Measurements from ENCODE around the gene MUTYH.

The MUTYH gene

DNA sequence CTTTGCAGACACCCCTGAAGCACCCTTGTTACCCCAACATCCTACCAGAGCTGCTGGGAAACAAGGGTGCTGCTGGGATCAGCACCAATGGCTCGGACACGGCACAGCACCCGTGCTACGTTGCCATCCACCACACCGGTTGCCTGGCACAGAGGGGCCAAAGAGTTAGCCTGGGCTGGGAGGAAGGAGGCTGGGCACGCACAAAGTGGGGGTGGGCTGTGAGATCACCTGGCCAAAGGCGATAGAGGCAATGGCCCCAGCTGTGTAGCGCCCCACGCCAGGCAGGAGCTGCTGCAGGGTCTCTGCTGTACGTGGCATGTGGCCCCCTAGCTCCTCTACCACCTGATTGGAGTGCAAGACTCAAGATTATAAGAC, 7.9 kb downstream of the MUTYH start:
- no peak overlapping the region for H3K4me3 ChIP-seq (ENCODE audit: low read length)
- WGBS = 96% methylated on average over 10 of the region's 10 CpGs
- H3K9me3 ChIP-seq (ENCODE audit: insufficient read depth, low read depth, low read length) = no peaks in the 10 kb centered on the region
- peaks cover 48% of the 10 kb centered on the region for H3K36me3 ChIP-seq (ENCODE audit: insufficient read depth, low read length)
- no peaks in the 10 kb centered on the region for H3K27me3 ChIP-seq (ENCODE audit: insufficient read depth, low read length)
- no peak overlapping the region for H3K9ac ChIP-seq (ENCODE audit: low read depth, low read length)
- H3K4me1 ChIP-seq (ENCODE audit: insufficient read depth, low read length) = peaks cover 27% of the 10 kb centered on the region
- H3K27ac ChIP-seq (ENCODE audit: low read depth, low read length) = no peak overlapping the region

DNA sequence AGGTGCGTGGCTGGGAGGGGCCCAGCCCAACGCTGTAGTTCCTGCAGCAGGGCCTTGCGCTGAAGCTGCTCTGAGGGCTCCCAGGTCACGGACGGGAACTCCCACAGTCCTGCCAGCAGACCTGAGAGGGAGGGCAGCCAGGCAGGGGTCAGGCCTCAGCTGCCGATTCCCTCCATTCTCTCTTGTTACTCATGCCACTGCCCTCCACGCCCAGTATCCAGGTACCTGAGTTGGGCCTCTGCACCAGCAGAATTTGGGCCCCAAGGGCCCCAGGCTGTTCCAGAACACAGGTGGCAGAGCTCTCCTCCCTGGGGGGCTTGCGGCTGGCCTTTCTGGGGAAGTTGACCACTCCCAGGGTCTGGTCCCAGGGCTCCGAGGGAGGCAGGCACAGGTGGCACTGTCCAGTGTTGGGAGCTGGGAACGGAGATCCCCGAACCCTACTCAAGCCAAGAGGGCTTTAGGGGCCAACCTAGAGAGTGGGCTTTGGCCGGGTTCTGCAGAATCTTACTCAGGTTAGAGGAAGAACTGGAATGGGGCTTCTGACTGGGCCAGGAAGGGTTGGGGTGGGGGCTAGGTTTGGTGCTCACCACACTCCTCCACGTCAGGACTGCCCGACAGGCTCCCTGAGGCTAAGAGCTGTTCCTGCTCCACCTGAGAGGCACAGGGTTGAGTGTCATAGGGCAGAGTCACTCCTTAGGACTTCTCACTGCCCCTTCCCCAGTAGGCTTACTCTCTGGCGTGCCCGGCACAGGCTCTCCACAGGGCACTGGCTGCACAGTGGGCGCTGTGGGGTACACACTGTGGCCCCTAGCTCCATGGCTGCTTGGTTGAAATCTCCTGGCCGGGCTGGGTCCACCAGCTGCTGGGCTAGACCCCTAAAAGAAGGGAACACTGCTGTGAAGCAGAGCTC, 8.5 kb downstream of the MUTYH start:
- Histone ChIP-seq H3K9me3 (ENCODE audit: insufficient read depth, low read depth, low read length) (no peaks in the 10 kb centered on the region), H3K9ac (ENCODE audit: low read depth, low read length) (no peak overlapping the region), H3K27ac (ENCODE audit: low read depth, low read length) (no peak overlapping the region), H3K27me3 (ENCODE audit: insufficient read depth, low read length) (no peaks in the 10 kb centered on the region), H3K36me3 (ENCODE audit: insufficient read depth, low read length) (peaks cover 48% of the 10 kb centered on the region), H3K4me3 (ENCODE audit: low read length) (no peak overlapping the region), H3K4me1 (ENCODE audit: insufficient read depth, low read length) (peaks cover 27% of the 10 kb centered on the region)
- 97% methylated on average over 18 of the region's 18 CpGs for WGBS

DNA sequence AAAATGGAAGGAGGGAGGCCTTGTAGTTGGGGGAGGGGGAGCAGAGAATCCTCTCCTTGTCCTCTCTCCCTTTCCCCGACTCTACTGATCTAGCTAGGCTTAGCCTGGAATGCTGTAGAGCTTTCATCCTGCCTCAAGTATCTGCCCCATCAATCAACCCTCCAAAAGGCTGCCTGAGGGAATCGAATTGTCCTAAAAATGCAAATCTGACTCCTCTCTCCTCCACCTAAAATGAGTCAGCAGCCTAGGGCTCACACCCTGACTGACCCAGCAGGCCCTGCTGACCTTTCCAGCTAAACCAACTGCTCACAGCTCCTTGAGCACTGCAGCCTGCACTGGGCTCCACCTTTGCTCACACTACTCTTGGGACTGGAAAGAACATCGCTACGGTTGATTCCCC, 10.8 kb downstream of the MUTYH start:
- Histone ChIP-seq H3K36me3 (ENCODE audit: insufficient read depth, low read length) (peaks cover 43% of the 10 kb centered on the region), H3K4me3 (ENCODE audit: low read length) (no peak overlapping the region), H3K9ac (ENCODE audit: low read depth, low read length) (no peak overlapping the region), H3K4me1 (ENCODE audit: insufficient read depth, low read length) (peaks cover 20% of the 10 kb centered on the region), H3K27ac (ENCODE audit: low read depth, low read length) (peak overlapping the region; percentile 74; the same call in 1 of the 2 replicates), H3K27me3 (ENCODE audit: insufficient read depth, low read length) (no peaks in the 10 kb centered on the region), H3K9me3 (ENCODE audit: insufficient read depth, low read depth, low read length) (no peaks in the 10 kb centered on the region)
- WGBS = 50% methylated on average over 4 of the region's 4 CpGs

DNA sequence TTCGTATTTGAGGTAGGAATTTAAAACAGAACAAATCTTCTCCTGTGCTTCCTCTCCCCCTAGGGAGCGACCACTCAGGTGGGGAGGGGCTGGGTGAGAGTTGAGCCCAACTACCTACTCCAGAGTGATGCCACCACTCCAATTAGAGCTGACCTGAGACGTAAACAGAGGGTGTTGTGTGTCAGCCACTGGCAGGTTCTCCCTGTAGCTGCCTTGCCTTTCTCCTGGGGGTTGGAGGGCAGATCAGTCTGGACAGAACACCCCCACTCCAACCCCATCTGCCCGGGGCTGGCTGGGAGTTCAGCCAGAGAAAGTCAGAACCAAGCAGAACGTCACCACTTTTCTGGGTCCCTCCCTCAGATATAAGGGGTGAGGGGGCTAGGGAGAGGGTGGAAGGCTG, 11.6 kb downstream of the MUTYH start:
- WGBS = 69% methylated on average over 3 of the region's 5 CpGs
- H3K4me1 ChIP-seq (ENCODE audit: insufficient read depth, low read length) = peaks cover 20% of the 10 kb centered on the region
- H3K4me3 ChIP-seq (ENCODE audit: low read length) = peak overlapping the region; percentile 35; the same call in 1 of the 2 replicates
- H3K9ac ChIP-seq (ENCODE audit: low read depth, low read length) = no peak overlapping the region; the same call in 1 of the 2 replicates
- H3K27me3 ChIP-seq (ENCODE audit: insufficient read depth, low read length) = no peaks in the 10 kb centered on the region
- H3K27ac ChIP-seq (ENCODE audit: low read depth, low read length) = 0 out of 2 replicates have a peak overlapping the region, but pooled peaks have one; percentile 7
- peaks cover 35% of the 10 kb centered on the region for H3K36me3 ChIP-seq (ENCODE audit: insufficient read depth, low read length)
- H3K9me3 ChIP-seq (ENCODE audit: insufficient read depth, low read depth, low read length) = no peaks in the 10 kb centered on the region

DNA sequence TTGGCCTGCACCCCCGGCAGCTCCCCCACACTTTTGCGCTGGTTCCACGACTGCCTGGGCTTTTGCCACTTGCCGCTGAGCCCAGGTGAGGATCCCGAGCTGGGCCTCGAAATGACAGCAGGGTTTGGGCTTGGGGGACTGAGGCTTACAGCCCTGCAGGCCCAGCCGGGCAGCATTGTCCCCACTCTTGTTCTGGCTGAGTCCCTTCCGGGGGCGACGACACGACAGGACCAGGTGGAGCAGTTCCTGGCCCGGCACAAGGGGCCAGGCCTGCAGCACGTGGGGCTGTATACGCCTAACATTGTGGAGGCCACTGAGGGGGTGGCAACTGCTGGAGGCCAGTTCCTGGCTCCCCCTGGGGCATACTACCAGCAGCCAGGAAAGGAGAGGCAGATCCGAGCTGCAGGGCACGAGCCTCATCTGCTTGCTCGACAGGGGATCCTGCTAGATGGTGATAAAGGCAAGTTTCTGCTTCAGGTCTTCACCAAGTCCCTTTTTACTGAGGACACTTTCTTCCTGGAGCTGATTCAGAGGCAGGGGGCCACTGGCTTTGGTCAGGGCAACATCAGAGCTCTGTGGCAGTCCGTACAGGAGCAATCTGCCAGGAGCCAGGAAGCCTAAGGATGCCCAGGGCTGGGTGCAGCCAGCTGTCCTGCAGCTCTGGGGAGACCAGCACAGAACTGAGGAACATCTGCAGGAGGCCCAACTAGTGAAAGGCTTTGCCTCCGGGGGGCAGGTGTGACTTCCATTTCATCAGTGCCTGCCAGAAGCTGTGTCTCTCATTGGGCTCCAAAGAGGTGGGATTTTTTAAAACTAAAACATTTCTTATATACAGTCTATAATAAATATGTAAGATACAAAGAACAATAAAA, 12.4 kb downstream of the MUTYH start:
- WGBS = 87% methylated on average over 19 of the region's 19 CpGs

DNA sequence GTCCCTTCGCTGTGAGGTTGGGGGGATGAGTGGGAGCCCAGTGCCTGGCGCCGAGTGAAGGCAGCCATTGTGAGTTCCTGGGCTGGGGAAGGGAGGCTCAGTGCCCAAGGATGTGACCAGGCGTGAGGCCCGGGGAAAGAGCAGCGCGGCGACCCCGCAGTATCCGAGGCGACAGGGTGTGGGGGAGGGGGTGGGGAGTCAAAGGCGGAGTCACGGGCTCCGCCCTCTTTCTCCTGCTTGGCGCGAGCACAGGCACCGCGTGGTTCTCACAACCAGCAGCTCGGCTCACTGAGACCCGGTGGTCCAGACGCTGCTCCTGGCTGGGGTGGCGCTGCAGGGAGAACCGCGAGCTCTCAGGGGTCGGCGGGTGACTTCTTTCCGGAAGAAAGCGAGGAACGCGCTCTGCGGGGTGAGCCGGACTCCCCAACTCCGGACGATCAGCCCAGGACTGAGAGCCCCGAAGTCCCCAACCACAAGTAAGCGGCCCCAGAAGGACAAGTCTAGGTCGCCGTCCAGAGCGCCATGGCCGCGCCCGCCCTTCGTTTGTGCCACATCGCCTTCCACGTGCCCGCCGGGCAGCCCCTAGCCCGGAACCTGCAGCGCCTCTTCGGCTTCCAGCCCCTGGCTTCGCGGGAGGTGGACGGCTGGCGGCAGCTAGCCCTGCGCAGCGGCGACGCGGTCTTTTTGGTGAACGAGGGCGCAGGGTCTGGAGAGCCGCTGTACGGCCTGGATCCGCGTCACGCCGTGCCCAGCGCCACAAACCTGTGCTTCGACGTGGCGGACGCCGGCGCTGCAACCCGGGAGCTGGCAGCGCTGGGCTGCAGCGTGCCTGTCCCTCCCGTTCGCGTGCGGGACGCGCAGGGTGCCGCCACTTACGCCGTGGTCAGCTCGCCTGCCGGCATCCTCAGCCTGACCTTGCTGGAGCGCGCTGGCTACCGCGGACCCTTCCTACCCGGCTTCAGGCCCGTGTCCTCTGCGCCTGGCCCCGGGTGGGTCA, 13.3 kb downstream of the MUTYH start, which contains the start of gene HPDL:
TSS of gene HPDL (plus strand) at position 269 of the 997 bp plus-strand sequence. CDS start at position 523, 254 bp downstream.
- peak within 1 kb of the TSS; percentile 35 for H3K4me3 ChIP-seq (ENCODE audit: low read length)
- peak within 1 kb of the TSS; percentile 40 for H3K9ac ChIP-seq (ENCODE audit: low read depth, low read length)
- H3K27me3 ChIP-seq (ENCODE audit: insufficient read depth, low read length) = no peaks in the 10 kb centered on the region
- H3K4me1 ChIP-seq (ENCODE audit: insufficient read depth, low read length) = peaks cover 27% of the 10 kb centered on the region
- no peaks in the 10 kb centered on the region for H3K9me3 ChIP-seq (ENCODE audit: insufficient read depth, low read depth, low read length)
- H3K36me3 ChIP-seq (ENCODE audit: insufficient read depth, low read length) = peaks cover 18% of the 10 kb centered on the region
- peak within 1 kb of the TSS; percentile 48 for H3K27ac ChIP-seq (ENCODE audit: low read depth, low read length)
- WGBS = 85% methylated on average over 96 of the region's 96 CpGs

More for the DNA sequence above, 12.4 kb downstream of the MUTYH start:
- Histone ChIP-seq H3K4me3 (ENCODE audit: low read length) (peak overlapping the region; percentile 35; the same call in 1 of the 2 replicates), H3K9me3 (ENCODE audit: insufficient read depth, low read depth, low read length) (no peaks in the 10 kb centered on the region), H3K36me3 (ENCODE audit: insufficient read depth, low read length) (peaks cover 27% of the 10 kb centered on the region), H3K27me3 (ENCODE audit: insufficient read depth, low read length) (no peaks in the 10 kb centered on the region), H3K4me1 (ENCODE audit: insufficient read depth, low read length) (peaks cover 20% of the 10 kb centered on the region), H3K27ac (ENCODE audit: low read depth, low read length) (peak overlapping the region; percentile 48), H3K9ac (ENCODE audit: low read depth, low read length) (peak overlapping the region; percentile 40)

DNA sequence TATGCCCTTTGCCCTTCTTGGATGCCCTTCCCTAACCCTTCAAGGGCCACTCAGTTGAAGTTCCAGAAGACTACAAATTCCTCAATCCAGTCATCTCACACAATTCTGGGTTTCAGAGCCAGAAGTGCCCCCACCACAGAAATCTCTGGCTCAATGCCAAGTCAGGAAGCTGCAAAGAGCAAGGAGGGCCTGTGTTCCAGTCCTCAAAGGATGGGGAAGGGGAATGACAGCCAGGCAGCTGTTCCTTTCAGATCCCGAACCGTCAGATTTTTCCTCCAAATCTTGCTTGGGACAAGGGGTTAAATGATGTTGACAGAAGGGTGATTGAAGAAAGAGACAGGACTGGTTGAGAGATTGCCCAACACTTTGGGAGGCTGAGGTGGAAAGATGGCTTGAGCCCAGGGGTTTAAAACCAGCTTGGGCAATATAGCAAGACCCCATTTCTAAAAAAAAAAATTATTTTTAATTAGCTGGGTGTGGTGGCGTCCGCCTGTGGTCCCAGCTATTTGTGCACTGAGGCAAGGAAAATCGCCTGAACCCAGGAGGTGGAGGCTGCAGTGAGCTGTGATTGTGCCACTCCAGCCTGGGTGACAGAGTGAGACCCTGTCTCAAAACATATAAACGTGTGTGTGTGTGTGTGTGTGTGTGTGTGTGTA, 14.3 kb downstream of the MUTYH start:
- Histone ChIP-seq H3K9ac (ENCODE audit: low read depth, low read length) (peak overlapping the region; percentile 25), H3K4me1 (ENCODE audit: insufficient read depth, low read length) (peaks cover 36% of the 10 kb centered on the region), H3K27ac (ENCODE audit: low read depth, low read length) (no peak overlapping the region), H3K36me3 (ENCODE audit: insufficient read depth, low read length) (peaks cover 8% of the 10 kb centered on the region), H3K27me3 (ENCODE audit: insufficient read depth, low read length) (no peaks in the 10 kb centered on the region), H3K4me3 (ENCODE audit: low read length) (peak overlapping the region; percentile 35; the same call in 1 of the 2 replicates), H3K9me3 (ENCODE audit: insufficient read depth, low read depth, low read length) (no peaks in the 10 kb centered on the region)
- 93% methylated on average over 5 of the region's 6 CpGs for WGBS

DNA sequence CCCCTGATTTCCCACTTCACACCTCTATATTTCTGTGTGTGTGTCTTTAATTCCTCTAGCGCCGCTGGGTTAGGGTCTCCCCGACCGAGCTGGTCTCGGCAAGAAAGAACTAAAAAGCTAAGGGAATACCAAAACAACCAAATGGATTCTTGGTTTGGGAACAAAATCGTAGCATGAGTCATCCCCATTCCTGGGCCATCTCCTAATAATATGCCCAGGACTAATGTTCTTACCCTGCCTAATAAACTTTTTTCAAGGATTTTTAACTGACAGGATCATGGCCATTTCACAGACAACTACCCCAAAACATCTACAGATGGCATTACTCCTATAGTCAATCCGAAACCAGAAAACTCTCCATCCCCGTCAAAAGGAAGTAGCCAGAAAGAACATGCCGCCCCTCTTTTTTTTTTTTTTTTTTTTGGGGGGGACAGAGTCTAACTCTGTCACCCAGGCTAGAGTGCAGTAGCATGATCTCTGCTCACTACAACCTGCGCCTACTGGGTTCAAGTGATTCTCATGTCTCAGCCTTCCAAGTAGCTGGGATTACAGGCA, 17.7 kb downstream of the MUTYH start:
- no peak overlapping the region for H3K9ac ChIP-seq (ENCODE audit: low read depth, low read length)
- WGBS = 86% methylated on average over 10 of the region's 10 CpGs

DNA sequence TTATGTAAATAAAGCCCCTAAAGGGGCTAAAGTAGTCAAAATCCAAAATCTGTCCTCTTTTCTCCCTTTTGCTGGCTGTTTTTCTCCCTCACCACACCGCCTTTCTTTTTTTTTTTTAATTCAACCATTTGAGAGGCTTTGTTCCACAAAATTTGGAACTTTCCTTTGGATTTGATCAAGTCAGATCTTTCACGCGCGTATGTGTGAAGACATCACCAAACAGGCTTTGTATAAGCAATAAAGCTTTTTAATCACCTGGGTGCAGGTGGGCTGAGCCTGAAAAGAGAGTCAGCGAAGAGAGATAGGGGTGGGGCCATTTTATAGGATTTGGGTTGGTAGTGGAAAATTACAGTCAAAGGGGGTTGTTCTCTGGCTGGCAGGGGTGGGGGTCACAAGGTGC, 18.8 kb downstream of the MUTYH start:
- Histone ChIP-seq H3K4me1 (ENCODE audit: insufficient read depth, low read length) (peaks cover 28% of the 10 kb centered on the region), H3K9me3 (ENCODE audit: insufficient read depth, low read depth, low read length) (no peaks in the 10 kb centered on the region), H3K27me3 (ENCODE audit: insufficient read depth, low read length) (no peaks in the 10 kb centered on the region), H3K27ac (ENCODE audit: low read depth, low read length) (peak overlapping the region; percentile 85), H3K4me3 (ENCODE audit: low read length) (no peak overlapping the region), H3K36me3 (ENCODE audit: insufficient read depth, low read length) (no peaks in the 10 kb centered on the region), H3K9ac (ENCODE audit: low read depth, low read length) (peak overlapping the region; percentile 63)
- WGBS = 44% methylated on average over 5 of the region's 5 CpGs

More for the DNA sequence above, 17.7 kb downstream of the MUTYH start:
- H3K27ac ChIP-seq (ENCODE audit: low read depth, low read length) = 0 out of 2 replicates have a peak overlapping the region, but pooled peaks have one; percentile 52
- H3K9me3 ChIP-seq (ENCODE audit: insufficient read depth, low read depth, low read length) = no peaks in the 10 kb centered on the region
- H3K36me3 ChIP-seq (ENCODE audit: insufficient read depth, low read length) = no peaks in the 10 kb centered on the region
- H3K4me1 ChIP-seq (ENCODE audit: insufficient read depth, low read length) = peaks cover 26% of the 10 kb centered on the region
- H3K27me3 ChIP-seq (ENCODE audit: insufficient read depth, low read length) = no peaks in the 10 kb centered on the region
- H3K4me3 ChIP-seq (ENCODE audit: low read length) = no peak overlapping the region
